ENCODE data around the gene DDR2. TPM values are rescaled to one million over a fixed set of nuclear protein-coding genes. Genes with fewer than 3 reads are reported as not detected.
"Not testable (repeated sequence)": the region's sequence is repeated elsewhere in the genome, so short reads cannot be mapped to it uniquely, and the experiment has no call there.

DDR2 gene
- total RNA-seq, 1 donor = 384 TPM

DNA sequence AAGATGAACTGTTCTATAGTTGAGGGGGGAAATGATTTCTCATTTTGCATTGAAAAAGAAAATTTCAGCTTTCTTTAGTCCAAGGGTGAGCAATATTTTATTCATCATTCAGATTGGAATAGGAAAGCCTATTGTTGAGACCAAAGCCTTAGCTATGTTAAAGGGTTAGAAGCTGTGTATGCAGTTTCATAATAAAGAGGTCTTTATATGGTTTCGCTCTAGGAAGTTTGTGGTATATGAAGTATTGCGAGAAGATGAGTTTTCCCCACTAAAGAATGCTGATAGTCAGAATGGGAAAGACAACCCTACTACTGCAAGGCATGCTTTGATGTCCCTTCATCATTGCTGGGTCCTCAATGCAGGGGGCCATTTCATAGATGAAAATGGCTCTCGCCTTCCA is 42.2 kb upstream of the DDR2 start:
- Histone ChIP-seq H3K36me3 (ENCODE audit: insufficient read depth, low read length) (peaks cover 87% of the 10 kb centered on the region), H3K79me2 (ENCODE audit: insufficient read depth, low read length) (peaks cover 41% of the 10 kb centered on the region), H3K27me3 (ENCODE audit: insufficient read depth, low read length) (no peaks in the 10 kb centered on the region), H3K4me2 (ENCODE audit: insufficient read depth, low read length) (no peak overlapping the region), H4K20me1 (ENCODE audit: insufficient read depth, low read length) (no peaks in the 10 kb centered on the region), H3K4me1 (ENCODE audit: insufficient read depth, low read length) (no peaks in the 10 kb centered on the region), H3K9me3 (ENCODE audit: low read depth, low read length) (no peaks in the 10 kb centered on the region), H3K4me3 (ENCODE audit: insufficient read depth, low read length) (no peak overlapping the region), H3K27ac (ENCODE audit: low read depth, low read length) (no peak overlapping the region), H2AFZ (ENCODE audit: low read length) (no peak overlapping the region)
- no peak for DNase-seq (ENCODE audit: insufficient read length, low spot score, missing footprints)
- TF ChIP-seq, protein P1, sequence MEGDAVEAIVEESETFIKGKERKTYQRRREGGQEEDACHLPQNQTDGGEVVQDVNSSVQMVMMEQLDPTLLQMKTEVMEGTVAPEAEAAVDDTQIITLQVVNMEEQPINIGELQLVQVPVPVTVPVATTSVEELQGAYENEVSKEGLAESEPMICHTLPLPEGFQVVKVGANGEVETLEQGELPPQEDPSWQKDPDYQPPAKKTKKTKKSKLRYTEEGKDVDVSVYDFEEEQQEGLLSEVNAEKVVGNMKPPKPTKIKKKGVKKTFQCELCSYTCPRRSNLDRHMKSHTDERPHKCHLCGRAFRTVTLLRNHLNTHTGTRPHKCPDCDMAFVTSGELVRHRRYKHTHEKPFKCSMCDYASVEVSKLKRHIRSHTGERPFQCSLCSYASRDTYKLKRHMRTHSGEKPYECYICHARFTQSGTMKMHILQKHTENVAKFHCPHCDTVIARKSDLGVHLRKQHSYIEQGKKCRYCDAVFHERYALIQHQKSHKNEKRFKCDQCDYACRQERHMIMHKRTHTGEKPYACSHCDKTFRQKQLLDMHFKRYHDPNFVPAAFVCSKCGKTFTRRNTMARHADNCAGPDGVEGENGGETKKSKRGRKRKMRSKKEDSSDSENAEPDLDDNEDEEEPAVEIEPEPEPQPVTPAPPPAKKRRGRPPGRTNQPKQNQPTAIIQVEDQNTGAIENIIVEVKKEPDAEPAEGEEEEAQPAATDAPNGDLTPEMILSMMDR (IDR thresholded peaks at IDR 0.05; ENCODE audit: extremely low read depth, low read depth, low read length) = no peak

DNA sequence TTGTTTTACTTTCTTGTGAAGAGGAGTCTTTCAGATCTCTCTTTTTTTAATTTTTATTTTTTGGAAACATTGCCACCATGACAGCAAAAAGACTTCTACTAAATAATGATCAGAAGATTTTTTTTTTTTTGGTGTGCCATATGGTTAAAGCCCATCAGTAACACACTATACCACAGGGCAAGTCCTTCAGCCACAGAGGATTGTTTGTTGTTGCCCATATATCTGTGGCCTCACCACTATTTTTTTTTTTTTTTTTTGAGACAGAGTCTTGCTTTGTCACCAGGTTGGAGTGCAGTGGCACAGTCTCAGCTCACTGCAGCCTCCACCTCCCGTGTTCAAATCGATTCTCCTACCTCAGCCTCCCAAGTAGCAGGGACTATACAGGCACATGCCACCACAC is 41.6 kb upstream of the DDR2 start:
- Histone ChIP-seq H3K9me3 (ENCODE audit: low read depth, low read length) (no peaks in the 10 kb centered on the region), H3K27me3 (ENCODE audit: insufficient read depth, low read length) (no peaks in the 10 kb centered on the region), H3K4me1 (ENCODE audit: insufficient read depth, low read length) (no peaks in the 10 kb centered on the region), H2AFZ (ENCODE audit: low read length) (no peak overlapping the region), H3K79me2 (ENCODE audit: insufficient read depth, low read length) (peaks cover 42% of the 10 kb centered on the region), H3K4me2 (ENCODE audit: insufficient read depth, low read length) (no peak overlapping the region), H3K36me3 (ENCODE audit: insufficient read depth, low read length) (peaks cover 92% of the 10 kb centered on the region), H4K20me1 (ENCODE audit: insufficient read depth, low read length) (no peaks in the 10 kb centered on the region), H3K27ac (ENCODE audit: low read depth, low read length) (no peak overlapping the region), H3K4me3 (ENCODE audit: insufficient read depth, low read length) (no peak overlapping the region)
- no peak for DNase-seq (ENCODE audit: insufficient read length, low spot score, missing footprints)
- TF ChIP-seq, protein P1 (IDR thresholded peaks at IDR 0.05; ENCODE audit: extremely low read depth, low read depth, low read length) = no peak

DNA sequence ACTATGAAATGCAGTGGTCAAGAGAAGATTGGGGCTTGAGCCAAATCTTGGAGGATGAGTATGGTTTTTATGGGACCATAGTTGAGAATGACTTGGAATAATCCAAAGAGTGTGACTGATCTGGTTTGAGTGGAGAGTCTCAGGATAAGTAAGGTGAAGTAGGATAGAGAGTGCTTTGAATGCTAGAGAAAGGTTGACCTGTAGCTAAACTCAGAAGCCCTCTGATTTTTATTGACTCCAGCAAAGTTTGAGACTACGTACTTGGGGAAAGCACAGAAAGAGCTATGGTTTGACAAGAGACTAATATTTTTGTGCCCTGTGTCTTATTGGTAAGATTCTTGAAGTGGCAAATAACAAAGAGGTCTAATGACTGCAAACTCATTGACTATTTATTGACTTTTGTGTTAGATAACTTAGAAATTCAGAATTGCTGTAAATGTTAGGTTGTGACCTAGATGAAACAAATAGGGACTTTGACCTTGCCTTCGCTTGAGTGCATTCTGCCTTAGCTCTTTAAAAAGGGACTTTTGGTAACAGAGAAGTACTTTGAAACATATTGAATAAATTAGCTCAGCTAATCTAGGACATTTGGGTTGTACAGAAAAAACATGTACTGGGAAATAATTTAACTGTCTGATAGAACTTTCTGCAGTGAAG is 35.6 kb upstream of the DDR2 start:
- TF ChIP-seq, protein P1 (IDR thresholded peaks at IDR 0.05; ENCODE audit: extremely low read depth, low read depth, low read length) = no peak
- Histone ChIP-seq H3K27ac (ENCODE audit: low read depth, low read length) (no peak overlapping the region), H3K36me3 (ENCODE audit: insufficient read depth, low read length) (peaks cover 95% of the 10 kb centered on the region)

DNA sequence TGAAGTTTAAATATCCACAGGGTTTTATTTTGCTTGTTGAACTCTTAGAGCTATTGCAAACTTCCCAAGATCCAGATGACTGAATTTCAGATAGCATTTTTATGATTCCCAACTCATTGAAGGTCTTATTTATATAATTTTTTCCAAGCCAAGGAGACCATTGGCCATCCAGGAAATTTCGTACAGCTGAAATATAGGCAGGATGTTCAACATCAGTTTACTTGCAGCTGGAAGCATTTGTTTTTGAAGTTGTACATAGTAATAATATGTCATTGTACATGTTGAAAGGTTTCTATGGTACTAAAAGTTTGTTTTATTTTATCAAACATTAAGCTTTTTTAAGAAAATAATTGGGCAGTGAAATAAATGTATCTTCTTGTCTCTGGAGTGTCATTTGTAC is 32.8 kb upstream of the DDR2 start:
- Histone ChIP-seq H3K4me3 (ENCODE audit: insufficient read depth, low read length) (no peak overlapping the region), H3K79me2 (ENCODE audit: insufficient read depth, low read length) (peaks cover 16% of the 10 kb centered on the region), H3K4me1 (ENCODE audit: insufficient read depth, low read length) (peaks cover under 1% of the 10 kb centered on the region), H3K4me2 (ENCODE audit: insufficient read depth, low read length) (no peak overlapping the region), H3K36me3 (ENCODE audit: insufficient read depth, low read length) (peaks cover 88% of the 10 kb centered on the region), H2AFZ (ENCODE audit: low read length) (no peak overlapping the region), H3K27ac (ENCODE audit: low read depth, low read length) (no peak overlapping the region), H3K27me3 (ENCODE audit: insufficient read depth, low read length) (no peaks in the 10 kb centered on the region), H4K20me1 (ENCODE audit: insufficient read depth, low read length) (peaks cover 9% of the 10 kb centered on the region), H3K9me3 (ENCODE audit: low read depth, low read length) (no peaks in the 10 kb centered on the region)
- TF ChIP-seq, protein P1 (IDR thresholded peaks at IDR 0.05; ENCODE audit: extremely low read depth, low read depth, low read length) = no peak
- no peak for DNase-seq (ENCODE audit: insufficient read length, low spot score, missing footprints)

More for the DNA sequence above, 35.6 kb upstream of the DDR2 start:
- no peak for DNase-seq (ENCODE audit: insufficient read length, low spot score, missing footprints)
- Histone ChIP-seq H3K4me1 (ENCODE audit: insufficient read depth, low read length) (no peaks in the 10 kb centered on the region), H3K4me3 (ENCODE audit: insufficient read depth, low read length) (no peak overlapping the region), H3K79me2 (ENCODE audit: insufficient read depth, low read length) (peaks cover 33% of the 10 kb centered on the region), H4K20me1 (ENCODE audit: insufficient read depth, low read length) (peaks cover 9% of the 10 kb centered on the region), H3K4me2 (ENCODE audit: insufficient read depth, low read length) (no peak overlapping the region), H2AFZ (ENCODE audit: low read length) (no peak overlapping the region), H3K27me3 (ENCODE audit: insufficient read depth, low read length) (no peaks in the 10 kb centered on the region), H3K9me3 (ENCODE audit: low read depth, low read length) (no peaks in the 10 kb centered on the region)

DNA sequence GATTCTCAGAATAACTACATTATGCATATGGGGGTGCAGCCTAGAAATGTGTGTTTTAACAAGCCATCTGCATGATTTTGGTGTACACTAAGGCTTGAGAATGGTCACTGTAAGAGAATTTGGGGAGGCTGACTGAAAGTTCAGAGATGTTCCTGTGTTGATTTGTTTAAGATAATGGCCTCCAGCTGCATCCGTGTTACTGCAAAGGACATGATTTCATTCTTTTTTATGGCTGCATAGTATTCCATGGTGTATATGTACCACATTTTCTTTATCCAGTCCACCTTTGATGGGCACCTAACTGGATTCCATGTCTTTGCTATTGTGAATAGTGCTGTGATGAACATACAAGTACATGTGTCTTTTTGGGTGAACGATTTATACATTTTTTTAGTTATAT is 29.1 kb upstream of the DDR2 start:
- not testable (repeated sequence) for H3K27me3 ChIP-seq (ENCODE audit: insufficient read depth, low read length); H3K79me2 ChIP-seq (ENCODE audit: insufficient read depth, low read length); H3K27ac ChIP-seq (ENCODE audit: low read depth, low read length); H3K4me2 ChIP-seq (ENCODE audit: insufficient read depth, low read length); H3K4me3 ChIP-seq (ENCODE audit: insufficient read depth, low read length); H2AFZ ChIP-seq (ENCODE audit: low read length); DNase-seq (ENCODE audit: insufficient read length, low spot score, missing footprints); H3K9me3 ChIP-seq (ENCODE audit: low read depth, low read length); H3K4me1 ChIP-seq (ENCODE audit: insufficient read depth, low read length)
- H3K36me3 ChIP-seq (ENCODE audit: insufficient read depth, low read length) = peaks cover 64% of the 10 kb centered on the region
- H4K20me1 ChIP-seq (ENCODE audit: insufficient read depth, low read length) = peaks cover 10% of the 10 kb centered on the region
